Measurements from ENCODE around the gene ABO. TPM values are rescaled to one million over a fixed set of nuclear protein-coding genes. Genes with fewer than 3 reads are reported as not detected.
"Not testable (repeated sequence)": the region's sequence is repeated elsewhere in the genome, so short reads cannot be mapped to it uniquely, and the experiment has no call there.

Gene ABO
- total RNA-seq, 1 donor from 2014 or later, result 0.40 TPM

DNA sequence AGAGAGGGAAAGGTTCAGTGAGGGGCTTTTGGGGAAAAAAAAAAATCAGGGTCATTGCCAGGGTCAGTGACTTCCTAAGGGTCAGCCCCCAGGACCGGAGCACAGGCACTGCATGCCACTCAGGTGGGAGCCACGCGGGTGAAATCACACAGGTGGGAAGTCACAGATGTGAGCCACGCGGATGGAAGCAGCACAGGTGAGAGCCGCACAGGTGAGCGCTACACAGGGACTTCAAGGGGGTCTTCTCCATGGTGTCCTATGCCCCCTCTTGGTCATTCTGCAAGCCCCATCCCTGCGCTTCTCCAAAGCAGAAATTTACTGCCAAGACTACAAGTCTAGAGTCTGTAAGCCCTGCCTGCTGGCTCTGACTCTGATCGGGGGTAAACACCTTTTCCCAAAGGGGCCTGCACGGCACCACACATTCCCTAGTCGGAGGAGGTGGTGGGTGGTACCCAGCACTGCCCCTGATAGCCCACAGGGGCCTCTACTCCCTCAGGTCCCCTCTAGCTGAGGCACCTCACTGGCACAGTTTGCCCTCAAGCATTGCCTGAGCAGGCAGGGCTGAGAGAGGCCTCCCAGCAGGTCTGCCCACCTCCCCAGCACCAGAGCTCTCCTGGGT, 47.6 kb downstream of the ABO start:
- Mint-ChIP-seq H3K27ac (ENCODE audit: unreplicated experiment) (peak overlapping the region; percentile 50), H3K36me3 (ENCODE audit: low read depth) (no peaks in the 10 kb centered on the region), H3K4me1 (no peaks in the 10 kb centered on the region), H3K27me3 (ENCODE audit: low read depth) (peaks cover 3% of the 10 kb centered on the region), H3K9me3 (peaks cover 3% of the 10 kb centered on the region), H3K4me3 (no peak overlapping the region)
- no peak for DNase-seq (ENCODE audit: low read depth, low spot score)
- TF ChIP-seq, protein P1, sequence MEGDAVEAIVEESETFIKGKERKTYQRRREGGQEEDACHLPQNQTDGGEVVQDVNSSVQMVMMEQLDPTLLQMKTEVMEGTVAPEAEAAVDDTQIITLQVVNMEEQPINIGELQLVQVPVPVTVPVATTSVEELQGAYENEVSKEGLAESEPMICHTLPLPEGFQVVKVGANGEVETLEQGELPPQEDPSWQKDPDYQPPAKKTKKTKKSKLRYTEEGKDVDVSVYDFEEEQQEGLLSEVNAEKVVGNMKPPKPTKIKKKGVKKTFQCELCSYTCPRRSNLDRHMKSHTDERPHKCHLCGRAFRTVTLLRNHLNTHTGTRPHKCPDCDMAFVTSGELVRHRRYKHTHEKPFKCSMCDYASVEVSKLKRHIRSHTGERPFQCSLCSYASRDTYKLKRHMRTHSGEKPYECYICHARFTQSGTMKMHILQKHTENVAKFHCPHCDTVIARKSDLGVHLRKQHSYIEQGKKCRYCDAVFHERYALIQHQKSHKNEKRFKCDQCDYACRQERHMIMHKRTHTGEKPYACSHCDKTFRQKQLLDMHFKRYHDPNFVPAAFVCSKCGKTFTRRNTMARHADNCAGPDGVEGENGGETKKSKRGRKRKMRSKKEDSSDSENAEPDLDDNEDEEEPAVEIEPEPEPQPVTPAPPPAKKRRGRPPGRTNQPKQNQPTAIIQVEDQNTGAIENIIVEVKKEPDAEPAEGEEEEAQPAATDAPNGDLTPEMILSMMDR (conservative IDR thresholded peaks at IDR 0.05), result no peak

DNA sequence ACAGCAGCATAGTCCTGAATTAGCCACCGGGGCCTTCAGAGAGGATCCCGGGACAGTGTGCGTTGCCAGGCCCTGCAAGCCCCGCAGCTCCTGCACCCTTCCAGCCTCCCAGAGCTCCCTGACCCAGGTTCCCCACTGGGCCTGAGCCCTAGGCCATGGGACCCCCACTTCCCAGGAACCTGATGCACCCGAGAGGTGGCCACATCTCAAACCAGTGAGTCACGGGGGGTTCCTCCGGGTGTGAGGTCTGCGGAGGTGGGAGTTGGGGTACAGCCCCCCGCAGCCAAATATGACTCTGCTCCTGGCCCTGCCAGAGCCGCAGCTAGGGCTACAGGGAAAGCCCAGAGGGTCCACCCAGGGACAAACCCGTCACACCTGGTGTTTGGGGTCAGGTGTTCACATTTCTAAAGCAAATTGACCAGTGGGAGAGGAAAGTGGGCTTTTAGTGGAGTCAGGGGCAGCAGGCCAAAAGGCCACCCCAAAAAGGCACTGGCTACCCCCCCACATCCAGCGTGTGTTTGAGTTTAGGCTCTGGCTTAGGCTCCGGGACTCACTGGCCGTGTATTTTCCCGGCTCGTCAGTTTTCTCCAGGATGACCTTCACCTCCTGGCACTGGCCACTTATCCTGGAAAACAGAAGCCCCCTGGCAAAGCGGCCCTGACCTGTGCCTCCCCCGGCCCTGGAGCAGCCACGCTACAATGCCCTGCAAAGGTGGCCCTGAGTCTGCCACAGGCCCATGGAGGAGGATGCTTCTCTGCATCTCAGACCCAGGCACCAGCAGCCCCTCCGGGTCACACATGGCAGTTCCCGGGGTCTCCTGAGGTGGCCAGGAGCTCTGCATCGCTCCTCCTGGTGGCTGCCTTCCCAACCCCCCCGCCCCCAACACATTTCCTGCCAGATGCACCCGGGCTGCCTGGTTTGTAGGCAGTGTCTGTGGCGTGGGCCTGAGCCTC, 48.5 kb downstream of the ABO start:
- no peak for DNase-seq (ENCODE audit: low read depth, low spot score)
- H3K27ac Mint-ChIP-seq (ENCODE audit: unreplicated experiment), result peak overlapping the region; percentile 35
- H3K36me3 Mint-ChIP-seq (ENCODE audit: low read depth), result no peaks in the 10 kb centered on the region
- peaks cover 4% of the 10 kb centered on the region for H3K27me3 Mint-ChIP-seq (ENCODE audit: low read depth)
- no peak overlapping the region for H3K4me3 Mint-ChIP-seq
- TF ChIP-seq, protein P1 (conservative IDR thresholded peaks at IDR 0.05), result no peak
- no peaks in the 10 kb centered on the region for H3K4me1 Mint-ChIP-seq
- peaks cover 3% of the 10 kb centered on the region for H3K9me3 Mint-ChIP-seq

DNA sequence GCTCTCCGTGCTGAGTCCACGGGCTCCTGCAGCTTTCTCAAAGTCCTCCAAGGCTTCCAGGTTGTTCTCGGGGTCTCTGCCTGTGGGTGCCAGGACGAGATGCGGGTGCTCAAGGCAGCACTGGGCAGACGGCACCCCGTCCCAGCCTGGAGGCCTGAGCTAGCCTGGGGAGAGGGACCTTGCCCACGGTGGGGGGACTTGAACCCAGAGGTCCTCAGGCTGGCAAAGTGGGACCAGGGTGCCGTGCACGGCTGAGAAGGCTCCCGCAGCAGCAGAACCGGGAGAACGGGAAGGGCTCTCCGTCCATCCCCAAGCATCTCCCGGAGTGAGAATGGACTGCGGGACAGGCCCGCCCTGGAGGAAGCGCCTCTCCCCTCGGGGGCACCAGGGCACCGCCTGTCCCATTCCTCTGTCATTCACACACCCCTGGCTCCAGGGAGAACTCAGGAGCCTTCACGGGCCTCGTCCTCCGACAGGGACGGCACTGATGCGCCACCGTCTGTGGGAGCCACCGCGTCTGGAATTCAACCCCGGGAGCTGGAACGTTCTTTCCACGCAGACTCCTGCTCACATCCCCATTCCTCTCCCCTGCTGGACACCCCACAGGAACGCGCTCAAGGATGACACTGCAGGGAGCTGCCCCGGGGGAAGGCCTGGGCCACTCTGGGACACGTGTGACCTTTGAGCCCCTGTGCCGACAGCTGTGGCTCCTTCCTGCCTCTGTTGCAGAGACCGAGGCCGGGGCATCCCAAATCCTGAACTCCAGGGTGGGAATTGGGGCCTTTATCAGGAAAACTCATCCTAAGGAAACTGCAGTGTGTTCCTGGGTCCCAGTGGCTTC, 49.6 kb downstream of the ABO start:
- H3K27me3 Mint-ChIP-seq (ENCODE audit: low read depth), result peaks cover 15% of the 10 kb centered on the region
- TF ChIP-seq, protein P1 (conservative IDR thresholded peaks at IDR 0.05), result no peak
- no peaks in the 10 kb centered on the region for H3K36me3 Mint-ChIP-seq (ENCODE audit: low read depth)
- peaks cover 5% of the 10 kb centered on the region for H3K9me3 Mint-ChIP-seq
- no peak overlapping the region for H3K27ac Mint-ChIP-seq (ENCODE audit: unreplicated experiment)
- no peak for DNase-seq (ENCODE audit: low read depth, low spot score)
- no peaks in the 10 kb centered on the region for H3K4me1 Mint-ChIP-seq
- no peak overlapping the region for H3K4me3 Mint-ChIP-seq

GRCh38 chr9:133224762-133225161, 50.2 kb downstream of the ABO start:
- no peak for DNase-seq (ENCODE audit: low read depth, low spot score)
- H3K27me3 Mint-ChIP-seq (ENCODE audit: low read depth), result peaks cover 22% of the 10 kb centered on the region
- H3K4me3 Mint-ChIP-seq, result no peak overlapping the region
- no peaks in the 10 kb centered on the region for H3K36me3 Mint-ChIP-seq (ENCODE audit: low read depth)
- TF ChIP-seq, protein P1 (conservative IDR thresholded peaks at IDR 0.05), result no peak
- H3K4me1 Mint-ChIP-seq, result no peaks in the 10 kb centered on the region
- peaks cover 2% of the 10 kb centered on the region for H3K9me3 Mint-ChIP-seq
- no peak overlapping the region for H3K27ac Mint-ChIP-seq (ENCODE audit: unreplicated experiment)

DNA sequence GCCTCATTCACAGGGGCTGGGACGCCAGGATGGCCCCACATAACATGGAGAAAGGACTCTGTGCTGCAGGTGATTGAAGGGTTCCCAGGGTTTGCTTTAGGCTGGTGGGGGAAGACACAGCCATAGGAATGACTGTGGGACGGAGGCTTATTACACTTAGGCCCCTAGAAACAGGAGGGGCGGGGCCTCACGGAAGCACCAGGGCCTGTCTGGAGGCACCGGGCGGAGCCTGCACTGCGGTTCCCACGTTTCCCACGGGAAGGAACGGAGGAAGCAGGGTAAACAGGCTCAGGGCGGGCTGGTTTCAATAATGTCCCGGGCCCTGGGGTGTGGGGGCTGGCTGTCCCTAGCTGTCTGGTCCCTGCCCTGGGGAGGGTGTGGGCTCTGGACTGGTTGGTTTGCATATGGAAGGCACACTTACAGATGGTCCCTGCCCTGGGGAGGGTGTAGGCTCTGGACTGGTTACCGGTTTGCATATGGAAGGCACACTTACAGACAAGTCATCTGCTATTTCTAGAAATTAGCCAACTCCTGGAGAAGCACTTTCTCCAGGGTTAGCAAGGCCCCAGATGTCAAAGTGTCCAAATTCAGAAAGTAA, 51.7 kb downstream of the ABO start:
- peaks cover 37% of the 10 kb centered on the region for H3K27me3 Mint-ChIP-seq (ENCODE audit: low read depth)
- H3K27ac Mint-ChIP-seq (ENCODE audit: unreplicated experiment); H3K4me1 Mint-ChIP-seq; DNase-seq (ENCODE audit: low read depth, low spot score); H3K36me3 Mint-ChIP-seq (ENCODE audit: low read depth); H3K9me3 Mint-ChIP-seq; H3K4me3 Mint-ChIP-seq: not testable (repeated sequence)

DNA sequence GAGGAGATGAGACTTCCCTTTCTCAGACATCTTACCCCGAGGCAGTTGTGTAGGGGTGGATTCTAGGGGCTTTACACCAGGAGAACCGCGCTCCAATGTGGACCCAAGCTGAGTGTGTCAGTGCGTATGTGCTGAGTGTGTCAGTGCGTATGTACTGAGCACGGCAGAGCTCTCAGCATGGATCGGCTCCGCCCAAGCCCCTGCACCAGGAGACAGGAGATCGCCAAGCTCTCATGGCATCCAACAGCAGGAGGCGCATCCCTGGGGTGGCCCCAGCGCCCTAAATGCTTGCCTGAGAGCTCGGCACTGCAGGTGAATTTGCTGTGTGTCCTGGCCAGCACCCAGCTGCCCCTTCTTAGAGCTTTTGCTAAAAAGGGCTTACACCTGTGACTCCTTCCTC, 53.0 kb downstream of the ABO start:
- H3K9me3 Mint-ChIP-seq; H3K4me3 Mint-ChIP-seq; H3K4me1 Mint-ChIP-seq; H3K27ac Mint-ChIP-seq (ENCODE audit: unreplicated experiment); DNase-seq (ENCODE audit: low read depth, low spot score); H3K36me3 Mint-ChIP-seq (ENCODE audit: low read depth): not testable (repeated sequence)
- H3K27me3 Mint-ChIP-seq (ENCODE audit: low read depth), result peaks cover 49% of the 10 kb centered on the region

Data from neural crest cell (in vitro differentiated cells).